Middle frontal gyrus (tissue), 1 donor: Measurements from ENCODE around the gene BPNT1.
"Not testable (repeated sequence)": the region's sequence is repeated elsewhere in the genome, so short reads cannot be mapped to it uniquely, and the experiment has no call there.

Experiments
- DNase-seq: peaks from one replicate; pipeline ENCODE4 v3.0.0-alpha.2; 2015; ENCODE audit warnings: low spot score; ENCODE audit errors: extremely low spot score

Gene BPNT1

GRCh38 chr1:220089650-220090556 is at the start of gene BPNT1:
BPNT1 (minus strand) TSS chr1:220089788; CDS start chr1:220079846, 9,942 bp downstream.
- peak; percentile 94 for DNase-seq

GRCh38 chr1:220137019-220137786 is 47.6 kb upstream of the BPNT1 start:
- DNase-seq, result no peak

GRCh38 chr1:220135755-220136154 is 46.2 kb upstream of the BPNT1 start:
- DNase-seq, result no peak

- no peak for DNase-seq
Measured at GRCh38 chr1:220129479-220130210, 40.1 kb upstream of the BPNT1 start.

GRCh38 chr1:220127076-220127475 is 37.5 kb upstream of the BPNT1 start:
- no peak for DNase-seq

GRCh38 chr1:220124542-220124941 is 35.0 kb upstream of the BPNT1 start:
- no peak for DNase-seq

- no peak for DNase-seq
Measured at GRCh38 chr1:220123889-220124288, 34.3 kb upstream of the BPNT1 start.

- DNase-seq, result no peak
Measured at GRCh38 chr1:220123066-220123465, 33.5 kb upstream of the BPNT1 start.

- no peak for DNase-seq
Measured at GRCh38 chr1:220121791-220122530, 32.4 kb upstream of the BPNT1 start.

GRCh38 chr1:220119043-220119512 is 29.5 kb upstream of the BPNT1 start:
- DNase-seq, result no peak

GRCh38 chr1:220113136-220113695 is 23.6 kb upstream of the BPNT1 start:
- no peak for DNase-seq

GRCh38 chr1:220112600-220112999 is 23.0 kb upstream of the BPNT1 start:
- not testable (repeated sequence) for DNase-seq

GRCh38 chr1:220110473-220110872 is 20.9 kb upstream of the BPNT1 start:
- DNase-seq, result not testable (repeated sequence)

GRCh38 chr1:220099826-220100225 is 10.2 kb upstream of the BPNT1 start:
- no peak for DNase-seq

GRCh38 chr1:220094016-220094911 is 4.7 kb upstream of the BPNT1 start, which contains the start of gene IARS2:
IARS2 (plus strand) TSS chr1:220094132; CDS start chr1:220094217, 85 bp downstream.
- DNase-seq, result no peak

- no peak for DNase-seq
Measured at GRCh38 chr1:220093361-220094015, 3.9 kb upstream of the BPNT1 start.

GRCh38 chr1:220092694-220093093 is 3.1 kb upstream of the BPNT1 start:
- DNase-seq, result no peak

- DNase-seq, result not testable (repeated sequence)
Measured at GRCh38 chr1:220086261-220086686, 3.3 kb downstream of the BPNT1 start.

- DNase-seq, result no peak
Measured at GRCh38 chr1:220084460-220084859, 5.1 kb downstream of the BPNT1 start.
